ENCODE measurements around the gene SLC19A1.

DNA sequence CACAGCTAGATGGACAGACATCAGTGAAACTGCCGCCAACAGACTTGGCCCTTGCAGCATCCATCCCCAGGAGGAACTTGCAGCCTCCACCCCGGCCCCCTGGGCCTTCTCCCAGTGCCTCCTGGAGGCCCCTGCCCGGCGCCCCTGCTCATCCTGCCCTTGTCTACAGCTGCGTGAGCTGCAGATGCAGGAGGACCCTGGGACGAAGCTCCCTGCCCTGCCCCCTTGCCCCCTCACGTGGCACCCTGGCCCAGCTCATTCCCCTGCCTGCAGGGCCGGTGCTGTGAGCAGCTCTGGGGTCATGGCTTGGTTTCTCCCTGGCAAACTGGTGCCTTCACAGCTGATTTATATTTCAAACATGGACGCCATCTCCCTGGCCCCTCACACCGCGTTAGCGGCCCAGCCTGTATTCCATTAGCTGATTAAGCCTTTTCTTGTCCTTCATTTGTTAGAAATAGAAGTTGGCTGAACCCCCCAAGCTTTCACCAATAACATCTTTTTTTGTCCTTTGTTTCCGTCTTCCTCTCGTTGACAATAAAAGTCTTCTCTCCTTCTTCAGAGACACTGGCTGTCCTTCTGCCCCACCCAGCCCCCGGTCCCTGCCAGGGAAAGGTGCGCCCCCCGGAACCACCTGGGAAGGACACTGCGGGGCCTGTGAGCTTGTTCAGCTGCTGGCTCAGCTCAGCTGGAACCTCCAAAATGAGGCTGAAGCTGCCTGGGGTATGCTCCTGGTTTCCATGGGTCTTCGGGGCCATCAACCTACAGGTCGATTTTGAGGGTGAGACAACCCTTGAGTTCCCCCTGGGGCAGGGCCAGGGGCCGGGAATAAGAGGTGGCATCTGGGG, 34.0 kb upstream of the SLC19A1 start:
- TF ChIP-seq, protein P1, sequence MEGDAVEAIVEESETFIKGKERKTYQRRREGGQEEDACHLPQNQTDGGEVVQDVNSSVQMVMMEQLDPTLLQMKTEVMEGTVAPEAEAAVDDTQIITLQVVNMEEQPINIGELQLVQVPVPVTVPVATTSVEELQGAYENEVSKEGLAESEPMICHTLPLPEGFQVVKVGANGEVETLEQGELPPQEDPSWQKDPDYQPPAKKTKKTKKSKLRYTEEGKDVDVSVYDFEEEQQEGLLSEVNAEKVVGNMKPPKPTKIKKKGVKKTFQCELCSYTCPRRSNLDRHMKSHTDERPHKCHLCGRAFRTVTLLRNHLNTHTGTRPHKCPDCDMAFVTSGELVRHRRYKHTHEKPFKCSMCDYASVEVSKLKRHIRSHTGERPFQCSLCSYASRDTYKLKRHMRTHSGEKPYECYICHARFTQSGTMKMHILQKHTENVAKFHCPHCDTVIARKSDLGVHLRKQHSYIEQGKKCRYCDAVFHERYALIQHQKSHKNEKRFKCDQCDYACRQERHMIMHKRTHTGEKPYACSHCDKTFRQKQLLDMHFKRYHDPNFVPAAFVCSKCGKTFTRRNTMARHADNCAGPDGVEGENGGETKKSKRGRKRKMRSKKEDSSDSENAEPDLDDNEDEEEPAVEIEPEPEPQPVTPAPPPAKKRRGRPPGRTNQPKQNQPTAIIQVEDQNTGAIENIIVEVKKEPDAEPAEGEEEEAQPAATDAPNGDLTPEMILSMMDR (IDR thresholded peaks at IDR 0.05), result no peak
- TF ChIP-seq RFX5 (IDR thresholded peaks at IDR 0.05; ENCODE audit: low read length) (no peak), FOXM1 (IDR thresholded peaks at IDR 0.05; ENCODE audit: low read depth) (no peak), EP300 (IDR thresholded peaks at IDR 0.05; ENCODE audit: borderline replicate concordance in 1 of 2, low read depth in 1 of 2, low read length in 1 of 2) (no peak)

Measured in SK-N-SH (cell line).